ENCODE measurements around the gene MMS19.
A peak's percentile ranks its signal among the peaks of the same experiment; 100 is the strongest.
"Not testable (repeated sequence)": the region's sequence is repeated elsewhere in the genome, so short reads cannot be mapped to it uniquely, and the experiment has no call there.

MMS19 gene

GRCh38 chr10:97425964-97426775 lies 72.1 kb downstream of the MMS19 start, which contains the start of gene PGAM1:
Gene PGAM1 (plus strand): TSS chr10:97426191. CDS start chr10:97426308, 117 bp downstream.
- no CpG with 5 or more reads among the region's 90 CpGs for WGBS (ENCODE audit: extremely low coverage, insufficient coverage, low lambda C conversion rate)
- peaks cover 5% of the 10 kb centered on the region for H3K4me1 ChIP-seq (ENCODE audit: control insufficient read depth, low read depth, low read length)

GRCh38 chr10:97423757-97424098 lies 74.5 kb downstream of the MMS19 start:
- H3K56ac ChIP-seq (ENCODE audit: low read length); H3K23ac ChIP-seq (ENCODE audit: low read length); H2AK5ac ChIP-seq (ENCODE audit: low read length); H3K36me3 ChIP-seq (ENCODE audit: control insufficient read depth, insufficient read depth, low read length); H2BK120ac ChIP-seq (ENCODE audit: low read depth, low read length); H4K8ac ChIP-seq (ENCODE audit: low read depth, low read length); H4K5ac ChIP-seq (ENCODE audit: low read length); H2BK15ac ChIP-seq (replicated peaks; ENCODE audit: low read depth); H3K27me3 ChIP-seq (ENCODE audit: insufficient read depth, low read length, poor library complexity); H3K4ac ChIP-seq (ENCODE audit: low read depth, low read length); H3K4me2 ChIP-seq (ENCODE audit: low read length); H3K4me1 ChIP-seq (ENCODE audit: control insufficient read depth, low read depth, low read length); H3K27ac ChIP-seq (ENCODE audit: low read depth, low read length); H3K18ac ChIP-seq (ENCODE audit: low read length); DNase-seq; H3K79me1 ChIP-seq (ENCODE audit: low read length); H3K9ac ChIP-seq (ENCODE audit: low read length); H2BK5ac ChIP-seq (ENCODE audit: low read length); H3K4me3 ChIP-seq (ENCODE audit: low read length): not testable (repeated sequence)
- peaks cover 25% of the 10 kb centered on the region for H3K79me2 ChIP-seq (ENCODE audit: control insufficient read depth, insufficient read depth, low read length)
- WGBS (ENCODE audit: extremely low coverage, insufficient coverage, low lambda C conversion rate): no CpG with 5 or more reads among the region's 8 CpGs

More at GRCh38 chr10:97425964-97426775, 72.1 kb downstream of the MMS19 start, which contains the start of gene PGAM1:
- H3K9ac ChIP-seq (ENCODE audit: low read length): peak within 1 kb of the TSS; percentile 92
- H3K18ac ChIP-seq (ENCODE audit: low read length): peak within 1 kb of the TSS; percentile 98
- peak within 1 kb of the TSS; percentile 37 for H2BK120ac ChIP-seq (ENCODE audit: low read depth, low read length)
- peaks cover 9% of the 10 kb centered on the region for H3K36me3 ChIP-seq (ENCODE audit: control insufficient read depth, insufficient read depth, low read length)
- peak within 1 kb of the TSS; percentile 76 for H3K4me2 ChIP-seq (ENCODE audit: low read length)
- peak within 1 kb of the TSS; percentile 98 for H3K23ac ChIP-seq (ENCODE audit: low read length)
- peak within 1 kb of the TSS; percentile 92 for H2AK5ac ChIP-seq (ENCODE audit: low read length)
- peak within 1 kb of the TSS; percentile 94 for H3K27ac ChIP-seq (ENCODE audit: low read depth, low read length)
- peak; percentile 97 for DNase-seq
- peaks cover 2% of the 10 kb centered on the region for H3K79me1 ChIP-seq (ENCODE audit: low read length)
- peak within 1 kb of the TSS; percentile 87 for H2BK5ac ChIP-seq (ENCODE audit: low read length)
- H3K4me3 ChIP-seq (ENCODE audit: low read length): peak within 1 kb of the TSS; percentile 100
- no peak within 1 kb of the TSS for H2BK15ac ChIP-seq (replicated peaks; ENCODE audit: low read depth)
- peaks cover 34% of the 10 kb centered on the region for H3K79me2 ChIP-seq (ENCODE audit: control insufficient read depth, insufficient read depth, low read length)
- H4K5ac ChIP-seq (ENCODE audit: low read length): no peak within 1 kb of the TSS
- no peaks in the 10 kb centered on the region for H3K27me3 ChIP-seq (ENCODE audit: insufficient read depth, low read length, poor library complexity)
- H3K4ac ChIP-seq (ENCODE audit: low read depth, low read length): peak within 1 kb of the TSS; percentile 99
- peak within 1 kb of the TSS; percentile 94 for H3K56ac ChIP-seq (ENCODE audit: low read length)
- peak within 1 kb of the TSS; percentile 77 for H4K8ac ChIP-seq (ENCODE audit: low read depth, low read length)

GRCh38 chr10:97416565-97416964 lies 81.7 kb downstream of the MMS19 start:
- DNase-seq: no peak
- H3K36me3 ChIP-seq (ENCODE audit: control insufficient read depth, insufficient read depth, low read length): no peaks in the 10 kb centered on the region
- WGBS (ENCODE audit: extremely low coverage, insufficient coverage, low lambda C conversion rate): no CpG with 5 or more reads among the region's 6 CpGs

GRCh38 chr10:97412891-97413304 lies 85.3 kb downstream of the MMS19 start:
- Histone ChIP-seq H3K9ac (ENCODE audit: low read length) (no peak overlapping the region), H3K79me2 (ENCODE audit: control insufficient read depth, insufficient read depth, low read length) (no peaks in the 10 kb centered on the region), H3K36me3 (ENCODE audit: control insufficient read depth, insufficient read depth, low read length) (no peaks in the 10 kb centered on the region), H4K8ac (ENCODE audit: low read depth, low read length) (no peak overlapping the region), H3K4me1 (ENCODE audit: control insufficient read depth, low read depth, low read length) (no peaks in the 10 kb centered on the region), H3K27me3 (ENCODE audit: insufficient read depth, low read length, poor library complexity) (no peaks in the 10 kb centered on the region), H2BK15ac (replicated peaks; ENCODE audit: low read depth) (no peak overlapping the region), H2BK5ac (ENCODE audit: low read length) (no peak overlapping the region), H3K79me1 (ENCODE audit: low read length) (no peaks in the 10 kb centered on the region), H3K56ac (ENCODE audit: low read length) (no peak overlapping the region), H3K27ac (ENCODE audit: low read depth, low read length) (no peak overlapping the region), H4K5ac (ENCODE audit: low read length) (no peak overlapping the region), H2BK120ac (ENCODE audit: low read depth, low read length) (no peak overlapping the region), H2AK5ac (ENCODE audit: low read length) (no peak overlapping the region), H3K18ac (ENCODE audit: low read length) (no peak overlapping the region), H3K4ac (ENCODE audit: low read depth, low read length) (no peak overlapping the region), H3K4me3 (ENCODE audit: low read length) (no peak overlapping the region), H3K23ac (ENCODE audit: low read length) (no peak overlapping the region), H3K4me2 (ENCODE audit: low read length) (no peak overlapping the region)
- DNase-seq: no peak
- WGBS (ENCODE audit: extremely low coverage, insufficient coverage, low lambda C conversion rate): no CpG with 5 or more reads among the region's 10 CpGs

More at GRCh38 chr10:97416565-97416964, 81.7 kb downstream of the MMS19 start:
- H3K18ac ChIP-seq (ENCODE audit: low read length): no peak overlapping the region
- no peak overlapping the region for H2BK5ac ChIP-seq (ENCODE audit: low read length)
- no peak overlapping the region for H2AK5ac ChIP-seq (ENCODE audit: low read length)
- no peak overlapping the region for H3K23ac ChIP-seq (ENCODE audit: low read length)
- no peaks in the 10 kb centered on the region for H3K79me2 ChIP-seq (ENCODE audit: control insufficient read depth, insufficient read depth, low read length)
- H3K4me3 ChIP-seq (ENCODE audit: low read length): no peak overlapping the region
- H3K27ac ChIP-seq (ENCODE audit: low read depth, low read length): no peak overlapping the region
- no peak overlapping the region for H4K8ac ChIP-seq (ENCODE audit: low read depth, low read length)
- no peaks in the 10 kb centered on the region for H3K79me1 ChIP-seq (ENCODE audit: low read length)
- no peak overlapping the region for H3K56ac ChIP-seq (ENCODE audit: low read length)
- H4K5ac ChIP-seq (ENCODE audit: low read length): no peak overlapping the region
- H3K9ac ChIP-seq (ENCODE audit: low read length): no peak overlapping the region
- no peak overlapping the region for H2BK120ac ChIP-seq (ENCODE audit: low read depth, low read length)
- H3K4me1 ChIP-seq (ENCODE audit: control insufficient read depth, low read depth, low read length): peaks cover 2% of the 10 kb centered on the region
- H3K27me3 ChIP-seq (ENCODE audit: insufficient read depth, low read length, poor library complexity): no peaks in the 10 kb centered on the region
- H3K4ac ChIP-seq (ENCODE audit: low read depth, low read length): no peak overlapping the region
- no peak overlapping the region for H3K4me2 ChIP-seq (ENCODE audit: low read length)
- no peak overlapping the region for H2BK15ac ChIP-seq (replicated peaks; ENCODE audit: low read depth)

- Histone ChIP-seq H3K18ac (ENCODE audit: low read length) (no peak overlapping the region), H2BK5ac (ENCODE audit: low read length) (no peak overlapping the region), H3K4me3 (ENCODE audit: low read length) (no peak overlapping the region), H4K8ac (ENCODE audit: low read depth, low read length) (no peak overlapping the region), H3K23ac (ENCODE audit: low read length) (no peak overlapping the region), H3K56ac (ENCODE audit: low read length) (no peak overlapping the region), H3K9ac (ENCODE audit: low read length) (no peak overlapping the region), H3K79me2 (ENCODE audit: control insufficient read depth, insufficient read depth, low read length) (no peaks in the 10 kb centered on the region), H3K4me1 (ENCODE audit: control insufficient read depth, low read depth, low read length) (no peaks in the 10 kb centered on the region), H4K5ac (ENCODE audit: low read length) (no peak overlapping the region), H3K27me3 (ENCODE audit: insufficient read depth, low read length, poor library complexity) (no peaks in the 10 kb centered on the region), H3K4ac (ENCODE audit: low read depth, low read length) (no peak overlapping the region), H2BK120ac (ENCODE audit: low read depth, low read length) (no peak overlapping the region), H3K79me1 (ENCODE audit: low read length) (no peaks in the 10 kb centered on the region), H2AK5ac (ENCODE audit: low read length) (no peak overlapping the region), H3K27ac (ENCODE audit: low read depth, low read length) (no peak overlapping the region), H2BK15ac (replicated peaks; ENCODE audit: low read depth) (no peak overlapping the region), H3K4me2 (ENCODE audit: low read length) (no peak overlapping the region), H3K36me3 (ENCODE audit: control insufficient read depth, insufficient read depth, low read length) (no peaks in the 10 kb centered on the region)
- DNase-seq: no peak
- WGBS (ENCODE audit: extremely low coverage, insufficient coverage, low lambda C conversion rate): no CpG with 5 or more reads among the region's 4 CpGs
These were observed 86.8 kb downstream of the MMS19 start for GRCh38 chr10:97411406-97411805.
